Dendritic cell treated with granulocyte-macrophage colony-stimulating factor and Interleukin-4, amounts not matched to agents 40 ng/mL and 50 ng/mL, for 4 days (primary cell): ENCODE results near the gene ZBTB22.
"Not testable (repeated sequence)": the region's sequence is repeated elsewhere in the genome, so short reads cannot be mapped to it uniquely, and the experiment has no call there.

Experiments
- H3K27ac Mint-ChIP-seq: one replicate; pipeline ENCODE4 v1.8.0; 2022; ENCODE audit warnings: mild to moderate bottlenecking, mixed read lengths
- H3K27me3 Mint-ChIP-seq: one replicate; pipeline ENCODE4 v1.8.0; 2022; ENCODE audit warnings: mild to moderate bottlenecking, mixed read lengths
- H3K36me3 Mint-ChIP-seq: one replicate; pipeline ENCODE4 v1.8.0; 2022; ENCODE audit warnings: low read depth, mixed read lengths
- H3K4me1 Mint-ChIP-seq: one replicate; pipeline ENCODE4 v1.8.0; 2022; ENCODE audit warnings: low read depth, mixed read lengths
- H3K4me3 Mint-ChIP-seq: one replicate; pipeline ENCODE4 v1.8.0; 2022; ENCODE audit warnings: mild to moderate bottlenecking, moderate library complexity, mixed read lengths
- H3K9me3 Mint-ChIP-seq: one replicate; pipeline ENCODE4 v1.8.0; 2022; ENCODE audit warnings: mixed read lengths
- intact Hi-C: fragments of 100-400 bp; cut with micrococcal nuclease; formaldehyde crosslinking; loops from one replicate; pipeline ENCODE4 v1.15.0; 2022

ZBTB22 gene

GRCh38 chr6:33343953-33344611 lies 26.5 kb upstream of the ZBTB22 start:
- intact Hi-C loops: loop anchor here (2.0 kb wide), 1 partner anchor 43 kb away; no protein-coding TSS in a partner anchor
- Mint-ChIP-seq H3K9me3 (no peaks in the 10 kb centered on the region), H3K27ac (no peak overlapping the region), H3K4me3 (no peak overlapping the region), H3K36me3 (no peaks in the 10 kb centered on the region), H3K4me1 (peaks cover 13% of the 10 kb centered on the region), H3K27me3 (peaks cover 2% of the 10 kb centered on the region)

GRCh38 chr6:33343606-33343952 lies 26.0 kb upstream of the ZBTB22 start:
- H3K27ac Mint-ChIP-seq, H3K36me3 Mint-ChIP-seq, H3K27me3 Mint-ChIP-seq, H3K9me3 Mint-ChIP-seq, H3K4me3 Mint-ChIP-seq, intact Hi-C loops: not testable (repeated sequence)
- peaks cover 15% of the 10 kb centered on the region for H3K4me1 Mint-ChIP-seq

GRCh38 chr6:33339193-33339592 lies 21.6 kb upstream of the ZBTB22 start:
- Mint-ChIP-seq H3K4me3 (no peak overlapping the region), H3K4me1 (peaks cover 9% of the 10 kb centered on the region), H3K27ac (no peak overlapping the region), H3K9me3 (no peaks in the 10 kb centered on the region), H3K36me3 (no peaks in the 10 kb centered on the region), H3K27me3 (peaks cover 2% of the 10 kb centered on the region)
- intact Hi-C loops: no loop called here

GRCh38 chr6:33336495-33336894 lies 19.0 kb upstream of the ZBTB22 start:
- H3K27me3 Mint-ChIP-seq: peaks cover 2% of the 10 kb centered on the region
- intact Hi-C loops: no loop called here
- H3K9me3 Mint-ChIP-seq: no peaks in the 10 kb centered on the region
- H3K4me1 Mint-ChIP-seq: peaks cover 9% of the 10 kb centered on the region
- H3K4me3 Mint-ChIP-seq: no peak overlapping the region
- no peak overlapping the region for H3K27ac Mint-ChIP-seq
- no peaks in the 10 kb centered on the region for H3K36me3 Mint-ChIP-seq

- no peak overlapping the region for H3K4me3 Mint-ChIP-seq
- intact Hi-C loops: no loop called here
- H3K36me3 Mint-ChIP-seq: no peaks in the 10 kb centered on the region
- H3K27me3 Mint-ChIP-seq: peaks cover 2% of the 10 kb centered on the region
- H3K4me1 Mint-ChIP-seq: peaks cover 9% of the 10 kb centered on the region
- H3K27ac Mint-ChIP-seq: peak overlapping the region; percentile 41
- H3K9me3 Mint-ChIP-seq: no peaks in the 10 kb centered on the region
Measured at GRCh38 chr6:33335916-33336315, 18.4 kb upstream of the ZBTB22 start.

GRCh38 chr6:33333666-33334065 lies 16.1 kb upstream of the ZBTB22 start:
- Mint-ChIP-seq H3K4me1 (no peaks in the 10 kb centered on the region), H3K9me3 (no peaks in the 10 kb centered on the region), H3K4me3 (no peak overlapping the region), H3K36me3 (no peaks in the 10 kb centered on the region), H3K27ac (no peak overlapping the region), H3K27me3 (no peaks in the 10 kb centered on the region)
- intact Hi-C loops: no loop called here

- H3K9me3 Mint-ChIP-seq: no peaks in the 10 kb centered on the region
- intact Hi-C loops: no loop called here
Measured at GRCh38 chr6:33330736-33331135, 13.2 kb upstream of the ZBTB22 start.

GRCh38 chr6:33329058-33329457 lies 11.5 kb upstream of the ZBTB22 start:
- Mint-ChIP-seq H3K4me3 (no peak overlapping the region), H3K27ac (no peak overlapping the region), H3K27me3 (no peaks in the 10 kb centered on the region), H3K4me1 (peaks cover 6% of the 10 kb centered on the region), H3K9me3 (no peaks in the 10 kb centered on the region), H3K36me3 (no peaks in the 10 kb centered on the region)
- intact Hi-C loops: no loop called here

More at GRCh38 chr6:33330736-33331135, 13.2 kb upstream of the ZBTB22 start:
- H3K36me3 Mint-ChIP-seq: no peaks in the 10 kb centered on the region
- H3K27ac Mint-ChIP-seq: no peak overlapping the region
- H3K27me3 Mint-ChIP-seq: no peaks in the 10 kb centered on the region
- H3K4me1 Mint-ChIP-seq: no peaks in the 10 kb centered on the region
- no peak overlapping the region for H3K4me3 Mint-ChIP-seq

- intact Hi-C loops: no loop called here
- H3K36me3 Mint-ChIP-seq: peaks cover 38% of the 10 kb centered on the region
- H3K4me1 Mint-ChIP-seq: peaks cover 54% of the 10 kb centered on the region
Measured at GRCh38 chr6:33324125-33324524, 6.6 kb upstream of the ZBTB22 start.

GRCh38 chr6:33323623-33323948 lies 6.0 kb upstream of the ZBTB22 start:
- no peaks in the 10 kb centered on the region for H3K9me3 Mint-ChIP-seq
- intact Hi-C loops: loop anchor here (1.0 kb wide), 1 partner anchor 9 kb away; the partner anchor contains the start of gene TAPBP
- peaks cover 43% of the 10 kb centered on the region for H3K36me3 Mint-ChIP-seq
- H3K27me3 Mint-ChIP-seq: no peaks in the 10 kb centered on the region
- H3K4me1 Mint-ChIP-seq: peaks cover 60% of the 10 kb centered on the region
- peak overlapping the region; percentile 99 for H3K4me3 Mint-ChIP-seq
- peak overlapping the region; percentile 100 for H3K27ac Mint-ChIP-seq

More at GRCh38 chr6:33324125-33324524, 6.6 kb upstream of the ZBTB22 start:
- peak overlapping the region; percentile 99 for H3K4me3 Mint-ChIP-seq
- peak overlapping the region; percentile 100 for H3K27ac Mint-ChIP-seq
- H3K27me3 Mint-ChIP-seq: no peaks in the 10 kb centered on the region
- no peaks in the 10 kb centered on the region for H3K9me3 Mint-ChIP-seq

- intact Hi-C loops: no loop called here
- H3K36me3 Mint-ChIP-seq: peaks cover 61% of the 10 kb centered on the region
- peaks cover 74% of the 10 kb centered on the region for H3K4me1 Mint-ChIP-seq
- H3K27ac Mint-ChIP-seq: peak overlapping the region; percentile 100
- no peaks in the 10 kb centered on the region for H3K27me3 Mint-ChIP-seq
- peak overlapping the region; percentile 99 for H3K4me3 Mint-ChIP-seq
- no peaks in the 10 kb centered on the region for H3K9me3 Mint-ChIP-seq
Measured at GRCh38 chr6:33321227-33321626, 3.7 kb upstream of the ZBTB22 start.

- Mint-ChIP-seq H3K27ac (peak overlapping the region; percentile 100), H3K36me3 (peaks cover 68% of the 10 kb centered on the region), H3K27me3 (no peaks in the 10 kb centered on the region)
Measured at GRCh38 chr6:33320315-33321181, 3.0 kb upstream of the ZBTB22 start.

GRCh38 chr6:33319939-33320314 lies 2.4 kb upstream of the ZBTB22 start:
- no peaks in the 10 kb centered on the region for H3K9me3 Mint-ChIP-seq
- H3K36me3 Mint-ChIP-seq: peaks cover 74% of the 10 kb centered on the region
- intact Hi-C loops: no loop called here
- no peaks in the 10 kb centered on the region for H3K27me3 Mint-ChIP-seq
- H3K27ac Mint-ChIP-seq: peak overlapping the region; percentile 98
- peaks cover 87% of the 10 kb centered on the region for H3K4me1 Mint-ChIP-seq
- H3K4me3 Mint-ChIP-seq: no peak overlapping the region

More at GRCh38 chr6:33320315-33321181, 3.0 kb upstream of the ZBTB22 start:
- Mint-ChIP-seq H3K4me1 (peaks cover 81% of the 10 kb centered on the region), H3K4me3 (peak overlapping the region; percentile 99), H3K9me3 (no peaks in the 10 kb centered on the region)
- intact Hi-C loops: no loop called here

GRCh38 chr6:33318426-33319073 lies 1.0 kb upstream of the ZBTB22 start:
- intact Hi-C loops: no loop called here
- peaks cover 88% of the 10 kb centered on the region for H3K36me3 Mint-ChIP-seq
- no peaks in the 10 kb centered on the region for H3K9me3 Mint-ChIP-seq
- H3K4me1 Mint-ChIP-seq: peaks cover 82% of the 10 kb centered on the region
- peak overlapping the region; percentile 92 for H3K4me3 Mint-ChIP-seq
- peak overlapping the region; percentile 98 for H3K27ac Mint-ChIP-seq
- no peaks in the 10 kb centered on the region for H3K27me3 Mint-ChIP-seq
